HepG2 (cell line): ENCODE data around the gene COG4. TPM values are rescaled to one million over a fixed set of nuclear protein-coding genes. Genes with fewer than 3 reads are reported as not detected.

Experiments
- ATAC-seq: fragments of 200-7000 bp; cut with Tn5 transposase; 3 replicates; pipeline ENCODE4 v1.9.1; 2020; ENCODE audit warnings: mild to moderate bottlenecking, moderate library complexity
- BruUV-seq: library from RNA; stranded (reverse); fragments of 400-500 nt; replicated peaks from 2 replicates; lab custom pipeline; 2021; lab: Mats Ljungman, UMichigan
- CTCF ChIA-PET: fragments of 300-600 bp; formaldehyde crosslinking; extraction: SDS; loops from one replicate; lab custom pipeline; 2021; ENCODE audit warnings: low total read pairs, inconsistent platforms, low intra/inter-chr PET ratio; lab: Yijun Ruan, JAX
- POLR2A ChIA-PET: fragments of 350-600 bp; sonication (Branson Sonifier 250); formaldehyde crosslinking; loops from one replicate; lab custom pipeline; 2020; ENCODE audit warnings: antibody characterized with exemption, inconsistent platforms; lab: Yijun Ruan, JAX
- DNase-seq: peaks from one replicate; pipeline ENCODE4 v3.0.0-alpha.2; 2015; ENCODE audit warnings: low spot score
- FAIRE-seq: peaks from 3 replicates; lab custom pipeline; 2011; peaks lifted over from hg19 to GRCh38; lab: Jason Lieb, UNC
- H2AFZ ChIP-seq: one replicate; pipeline ENCODE4 v1.6.1; 2011; ENCODE audit warnings: low read length, inconsistent platforms
- H3K27ac ChIP-seq: fragments of 300-600 bp; 3 replicates; pipeline ENCODE4 v1.8.0; 2011; ENCODE audit warnings: mixed run types, mild to moderate bottlenecking, mixed read lengths, low read length, inconsistent platforms; ENCODE audit not compliant: insufficient read depth; ENCODE audit errors: extremely low read length
- H3K27me3 ChIP-seq, 2 experiments: fragments of 200-600 bp in 1 of 2; 2 replicates in 1 of 2; 3 replicates in 1 of 2; pipeline versions ENCODE4 v1.6.0 to v1.8.0; 2011; ENCODE audit warnings: low read length in 2 of 2, mild to moderate bottlenecking in 2 of 2, moderate library complexity in 2 of 2, inconsistent platforms in 1 of 2; ENCODE audit not compliant: insufficient read depth in 2 of 2, control insufficient read depth in 1 of 2
- H3K36me3 ChIP-seq, 2 experiments: fragments of 200-600 bp in 1 of 2; replicated peaks in 1 of 2; 2 replicates in 1 of 2; 3 replicates in 1 of 2; pipeline versions ENCODE4 v1.5.1 to v1.8.0; 2011; ENCODE audit warnings: low read length in 2 of 2, inconsistent platforms in 1 of 2; ENCODE audit not compliant: insufficient read depth in 2 of 2, control insufficient read depth in 1 of 2
- H3K4me1 ChIP-seq: 2 replicates; pipeline ENCODE4 v1.5.1; 2012; ENCODE audit warnings: low read length, inconsistent platforms; ENCODE audit not compliant: insufficient read depth
- H3K4me2 ChIP-seq: 2 replicates; pipeline ENCODE4 v1.6.0; 2011; ENCODE audit warnings: low read depth, low read length, inconsistent platforms
- H3K4me3 ChIP-seq, 3 experiments: fragments of 200-600 bp in 1 of 3; sonication (generic), shearing (Covaris generic) in 1 of 3; replicated peaks in 1 of 3; 2 replicates each; pipeline ENCODE4 v1.5.1; 2011 to 2016; ENCODE audit warnings: low read length in 3 of 3, inconsistent platforms in 2 of 3, low read depth in 2 of 3, mild to moderate bottlenecking in 2 of 3, control low read depth in 1 of 3, mixed read lengths in 1 of 3; ENCODE audit not compliant: insufficient read depth in 1 of 3
- H3K79me2 ChIP-seq: one replicate; pipeline ENCODE4 v1.6.1; 2011; ENCODE audit warnings: low read length, inconsistent platforms; ENCODE audit not compliant: insufficient read depth
- H3K9ac ChIP-seq: 2 replicates; pipeline ENCODE4 v1.6.0; 2011; ENCODE audit warnings: mild to moderate bottlenecking, low read depth, low read length, inconsistent platforms; ENCODE audit not compliant: insufficient read depth
- H3K9me3 ChIP-seq: 2 replicates; pipeline ENCODE4 v1.5.1; 2012; ENCODE audit warnings: mild to moderate bottlenecking, low read length
- H4K20me1 ChIP-seq: 2 replicates; pipeline ENCODE4 v1.6.0; 2011; ENCODE audit warnings: inconsistent platforms, mild to moderate bottlenecking, low read length, moderate library complexity; ENCODE audit not compliant: insufficient read depth
- CAMTA2 ChIP-seq: sonication (generic); formaldehyde crosslinking; IDR thresholded peaks from 2 replicates; pipeline ENCODE4 v1.4.0; 2020; ENCODE audit warnings: mild to moderate bottlenecking, missing genetic modification reagents, borderline replicate concordance
- CHD4 ChIP-seq: fragments of 200-600 bp; sonication (generic); IDR thresholded peaks from 2 replicates; pipeline ENCODE4 v1.7.0; 2017; ENCODE audit warnings: mild to moderate bottlenecking, low read length, borderline replicate concordance
- FOXO4 ChIP-seq: sonication (generic); formaldehyde crosslinking; conservative IDR thresholded peaks from 2 replicates; pipeline ENCODE4 v1.8.1; 2023; ENCODE audit warnings: missing genetic modification reagents
- HMGXB4 ChIP-seq, 2 experiments: sonication (generic) in 1 of 2; formaldehyde crosslinking in 1 of 2; IDR thresholded peaks; 2 replicates each; pipeline versions ENCODE4 v1.4.0 to v1.6.1; 2018 to 2020; ENCODE audit warnings: missing genetic modification reagents in 2 of 2, borderline replicate concordance in 1 of 2, low read depth in 1 of 2, mild to moderate bottlenecking in 1 of 2, missing biosample characterization in 1 of 2
- KDM2A ChIP-seq: sonication (generic); formaldehyde crosslinking; IDR thresholded peaks from 2 replicates; pipeline ENCODE4 v1.4.0; 2020; ENCODE audit warnings: low read depth, missing genetic modification reagents, borderline replicate concordance
- LCORL ChIP-seq, 2 experiments: fragments of 450-650 bp in 1 of 2; sonication (generic) in 1 of 2; formaldehyde crosslinking in 1 of 2; IDR thresholded peaks; 2 replicates each; pipeline versions ENCODE4 v1.5.0 to v1.6.1; 2017 to 2020; ENCODE audit warnings: antibody characterized with exemption in 1 of 2, missing genetic modification reagents in 1 of 2
- MBD4 ChIP-seq: IDR thresholded peaks from 2 replicates; pipeline ENCODE4 v1.6.1; 2012; ENCODE audit warnings: low read length, inconsistent platforms, borderline replicate concordance
- NAIF1 ChIP-seq: sonication (generic); formaldehyde crosslinking; IDR thresholded peaks from 2 replicates; pipeline ENCODE4 v1.5.0; 2020; ENCODE audit warnings: mild to moderate bottlenecking, missing genetic modification reagents, borderline replicate concordance
- NCOR1 ChIP-seq: fragments of 200-600 bp; sonication (generic); IDR thresholded peaks from 2 replicates; pipeline ENCODE4 v1.7.0; 2017; ENCODE audit warnings: antibody characterized with exemption, low read length, borderline replicate concordance
- NPAS2 ChIP-seq: sonication (generic); formaldehyde crosslinking; IDR thresholded peaks from 2 replicates; pipeline ENCODE4 v1.8.0; 2022; ENCODE audit warnings: mild to moderate bottlenecking, missing genetic modification reagents, borderline replicate concordance
- SIN3A ChIP-seq: IDR thresholded peaks from 2 replicates; pipeline ENCODE4 v1.6.1; 2011; ENCODE audit warnings: low read depth, mild to moderate bottlenecking, control low read depth, low read length, borderline replicate concordance
- TRIM24 ChIP-seq: sonication (generic); formaldehyde crosslinking; IDR thresholded peaks from 2 replicates; pipeline ENCODE4 v1.8.0; 2022; ENCODE audit warnings: mild to moderate bottlenecking, missing genetic modification reagents
- ZNF431 ChIP-seq: sonication (generic); formaldehyde crosslinking; IDR thresholded peaks from 2 replicates; pipeline ENCODE4 v1.9.0; 2022; ENCODE audit warnings: missing genetic modification reagents, low read depth, mild to moderate bottlenecking, borderline replicate concordance
- ZNF558 ChIP-seq: sonication (generic); formaldehyde crosslinking; IDR thresholded peaks from 2 replicates; pipeline ENCODE4 v1.9.0; 2022; ENCODE audit warnings: mild to moderate bottlenecking, missing genetic modification reagents, borderline replicate concordance
- WGBS: methylation state at CpG from one replicate; pipeline ENCODE4 v1.1.6; 2017; ENCODE audit warnings: low lambda C conversion rate; 5-methylcytosine and 5-hydroxymethylcytosine counted together
- in situ Hi-C: cut with HindIII; loops from 2 replicates; pipeline ENCODE4 v1.10.0; 2017; ENCODE audit warnings: low pct_unique_long_range_greater_than_20kb; ENCODE audit not compliant: extremely low pct_ligation_motif_present
- intact Hi-C: fragments of 100-400 bp; cut with micrococcal nuclease; formaldehyde crosslinking; loops from one replicate; pipeline ENCODE4 v1.10.0; 2022; ENCODE audit not compliant: unreplicated experiment
- polyA plus RNA-seq, 8 experiments: library from polyadenylated mRNA; depleted of rRNA in 3 of 8; stranded (reverse) in 7 of 8; unstranded in 1 of 8; fragments of >200 nt; fragmentation: Illumina TruSeq in 4 of 8; extraction: Trizol in 4 of 8; gene quantifications; 2 replicates each; pipeline versions ENCODE4 v1.2.1 to v1.2.3, GENCODE V29; 2011 to 2016; ENCODE audit warnings: low read depth in 4 of 8, missing spikeins in 1 of 8, mixed read lengths in 1 of 8; ENCODE audit not compliant: insufficient read depth in 1 of 8
- total RNA-seq, 5 experiments: library from RNA; depleted of rRNA; stranded (reverse); fragments of >200 nt; fragmentation: Illumina TruSeq; extraction: Trizol; gene quantifications; 2 replicates each; pipeline ENCODE4 v1.2.3, GENCODE V29; 2016; ENCODE audit warnings: low read depth in 1 of 5

Gene COG4
- total and polyA plus RNA-seq, 2 of the 13 experiments (the other 11 are each of a cell fraction or from before 2014, with no cell fraction given) = 51.1 to 73.8 TPM

- peak; percentile 84 to 89 for TF ChIP-seq HMGXB4 (CRISPR knock-in tag; IDR thresholded peaks at IDR 0.05; ENCODE audit: borderline replicate concordance in 1 of 2, low read depth in 1 of 2)
- peak; percentile 85; the same call in 1 of the 2 replicates for TF ChIP-seq KDM2A
- 0 out of 2 replicates have a peak, but pooled peaks have one; percentile 36 for TF ChIP-seq NCOR1
Measured at GRCh38 chr16:70523743-70524398, 517 bp upstream of the COG4 start, which contains the start of gene SF3B3 (continued).

- TF ChIP-seq TRIM24 (CRISPR knock-in tag) = no peak
- 0 out of 2 replicates have a peak, but pooled peaks have one; percentile 34 for TF ChIP-seq NPAS2
- 0 out of 2 replicates have a peak, but pooled peaks have one; percentile 28 for TF ChIP-seq ZNF558 (CRISPR knock-in tag)
- TF ChIP-seq ZNF431 = no peak
- 0 out of 2 replicates have a peak, but pooled peaks have one; percentile 46 for TF ChIP-seq FOXO4 (CRISPR knock-in tag)
- TF ChIP-seq LCORL (IDR thresholded peaks at IDR 0.05) = no peak
- no peak for TF ChIP-seq LCORL (CRISPR knock-in tag; IDR thresholded peaks at IDR 0.05)
- no peak for TF ChIP-seq CHD4
- 0 out of 2 replicates have a peak, but pooled peaks have one; percentile 3 for TF ChIP-seq CAMTA2 (CRISPR knock-in tag)
- 0 out of 2 replicates have a peak, but pooled peaks have one; percentile 35 for TF ChIP-seq NAIF1
- TF ChIP-seq MBD4 = 0 out of 2 replicates have a peak, but pooled peaks have one; percentile 31
- TF ChIP-seq SIN3A = 0 out of 2 replicates have a peak, but pooled peaks have one; percentile 12
- TF ChIP-seq, all 625 proteins: peak for 7
- FAIRE-seq (no peak), DNase-seq (no peak), ATAC-seq (no peak)
- Histone ChIP-seq H3K36me3 (peaks cover 10 to 22% of the 10 kb centered on the region in 2 experiments), H3K4me1 (peaks cover 32% of the 10 kb centered on the region), H3K79me2 (peaks cover 52% of the 10 kb centered on the region), H3K4me2 (peak overlapping the region; percentile 86), H2AFZ (peak overlapping the region; percentile 70), H3K27ac (peak overlapping the region; percentile 93), H3K27me3 (peaks cover 0 to 5% of the 10 kb centered on the region in 2 experiments; a peak in 1 of 5 replicates), H3K4me3 (peak overlapping the region; percentile 98 to 99 (median 99)), H3K9me3 (no peaks in the 10 kb centered on the region), H4K20me1 (peaks cover 26% of the 10 kb centered on the region), H3K9ac (peak overlapping the region; percentile 99)
- 48% methylated on average over 18 of the region's 18 CpGs for WGBS
- ChIA-PET POLR2A (interaction anchor here (0.6 to 1.9 kb wide), 11 partner anchors 9 to 203 kb away, joined by 3 to 23 read pairs (median 3); no protein-coding TSS in a partner anchor), CTCF (no interaction called here)
- no TSS peak for BruUV-seq
- intact Hi-C loops (loop anchor here (2.0 kb wide), 1 partner anchor 130 kb away; no protein-coding TSS in a partner anchor), in situ Hi-C loops (no loop called here)
Measured at GRCh38 chr16:70522216-70523075, 908 bp downstream of the COG4 start.
